Measurements from ENCODE around the gene GOLPH3.

GOLPH3 gene

GRCh38 chr5:32217886-32218396 lies 43.8 kb upstream of the GOLPH3 start (continued):
- TF ChIP-seq PATZ1 (tag by site-specific recombination; IDR thresholded peaks at IDR 0.05) (no peak), FEZF1 (tag by site-specific recombination; IDR thresholded peaks at IDR 0.05) (no peak), YY2 (tag by site-specific recombination; IDR thresholded peaks at IDR 0.05) (no peak), ZNF548 (tag by site-specific recombination; IDR thresholded peaks at IDR 0.05) (no peak), ZNF513 (tag by site-specific recombination; IDR thresholded peaks at IDR 0.05) (no peak), HOXD13 (CRISPR knock-in tag; IDR thresholded peaks at IDR 0.05; ENCODE audit: borderline replicate concordance) (no peak), ZNF266 (tag by site-specific recombination; IDR thresholded peaks at IDR 0.05; ENCODE audit: low read depth) (no peak), ZNF350 (tag by site-specific recombination; IDR thresholded peaks at IDR 0.05) (peak; percentile 63; the same call in 1 of the 2 replicates), ZNF571 (tag by site-specific recombination; IDR thresholded peaks at IDR 0.05) (no peak), ZNF629 (tag by site-specific recombination; IDR thresholded peaks at IDR 0.05) (no peak), ZEB2 (tag by site-specific recombination; IDR thresholded peaks at IDR 0.05) (no peak), ZNF433 (tag by site-specific recombination; IDR thresholded peaks at IDR 0.05; ENCODE audit: low read depth) (no peak), ZNF561 (tag by site-specific recombination; IDR thresholded peaks at IDR 0.05; ENCODE audit: borderline replicate concordance) (peak; percentile 77; the same call in 1 of the 2 replicates), ZNF48 (tag by site-specific recombination; IDR thresholded peaks at IDR 0.05) (no peak), ZNF202 (tag by site-specific recombination; IDR thresholded peaks at IDR 0.05; ENCODE audit: borderline replicate concordance) (no peak), ZNF26 (tag by site-specific recombination; IDR thresholded peaks at IDR 0.05) (no peak), ZSCAN4 (tag by site-specific recombination; IDR thresholded peaks at IDR 0.05) (no peak), ZNF692 (tag by site-specific recombination; IDR thresholded peaks at IDR 0.05) (no peak), ZNF184 (tag by site-specific recombination; IDR thresholded peaks at IDR 0.05) (peak; percentile 86; the same call in 1 of the 2 replicates), ZNF560 (tag by site-specific recombination; IDR thresholded peaks at IDR 0.05; ENCODE audit: borderline replicate concordance) (no peak), ZNF639 (tag by site-specific recombination; IDR thresholded peaks at IDR 0.05) (no peak)
